Mucosa of gallbladder (tissue), 1 donor: Measurements from ENCODE around the gene ANO7. TPM values are rescaled to one million over a fixed set of nuclear protein-coding genes. Genes with fewer than 3 reads are reported as not detected.

ENCODE experiments used
- DNase-seq: peaks from one replicate; pipeline ENCODE4 v3.0.0-alpha.2; 2020; ENCODE audit warnings: low spot score
- total RNA-seq: library from RNA; stranded (reverse); gene quantifications from one replicate; pipeline ENCODE4 v1.2.1, GENCODE V29; 2021
- donor health status: DM: no; HTN: no; CAD: no.

Gene ANO7
- total RNA-seq, 1 donor from 2014 or later = 2.7 TPM

DNA sequence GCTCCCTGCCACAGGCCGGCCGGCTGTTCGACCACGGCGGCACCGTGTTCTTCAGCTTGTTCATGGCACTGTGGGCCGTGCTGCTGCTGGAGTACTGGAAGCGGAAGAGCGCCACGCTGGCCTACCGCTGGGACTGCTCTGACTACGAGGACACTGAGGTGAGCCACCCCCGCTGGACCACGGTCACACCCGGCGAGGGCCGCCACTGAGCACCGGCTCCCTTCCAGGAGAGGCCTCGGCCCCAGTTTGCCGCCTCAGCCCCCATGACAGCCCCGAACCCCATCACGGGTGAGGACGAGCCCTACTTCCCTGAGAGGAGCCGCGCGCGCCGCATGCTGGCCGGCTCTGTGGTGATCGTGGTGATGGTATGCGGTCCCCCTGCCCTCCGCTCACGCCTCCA, 20.8 kb downstream of the ANO7 start:
- no peak for DNase-seq

DNA sequence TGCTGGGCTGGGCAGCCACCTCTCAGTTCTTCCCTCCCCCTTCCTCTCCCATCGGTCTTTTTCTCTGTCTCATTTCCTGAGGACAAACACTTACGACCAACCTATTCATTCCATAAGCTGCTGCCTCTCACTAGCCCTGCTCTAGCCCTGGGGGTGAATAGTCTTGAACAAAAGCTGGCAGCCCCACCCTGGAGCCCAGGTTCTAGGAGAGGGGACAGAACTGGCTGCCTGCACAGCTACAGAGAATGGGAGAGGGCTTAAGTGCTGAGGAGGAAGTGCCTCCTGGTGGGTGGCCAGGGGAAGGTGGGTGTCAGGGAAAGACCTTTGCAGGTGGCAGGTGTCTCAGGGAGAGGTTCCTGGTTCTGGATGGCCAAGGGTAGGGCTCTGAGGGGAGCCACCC, 22.8 kb downstream of the ANO7 start:
- DNase-seq = no peak

DNA sequence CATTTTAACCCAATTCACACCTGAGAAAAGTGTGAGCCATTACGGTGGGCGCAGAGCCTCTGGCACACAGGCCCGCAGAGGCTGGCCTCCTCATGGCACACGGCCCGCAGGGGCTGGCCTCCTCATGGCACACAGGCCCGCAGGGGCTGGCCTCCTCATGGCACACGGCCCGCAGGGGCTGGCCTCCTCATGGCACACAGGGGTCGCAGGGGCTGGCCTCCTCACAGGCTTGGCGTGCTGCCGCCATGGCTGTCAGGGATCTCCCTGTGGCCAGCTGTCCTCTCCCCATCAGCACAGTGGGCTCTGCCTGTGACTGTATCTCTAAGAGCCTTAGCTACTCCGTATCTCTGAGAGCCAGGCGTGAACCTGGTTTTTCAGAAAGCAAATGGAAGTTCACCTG, 24.6 kb downstream of the ANO7 start:
- DNase-seq = no peak

DNA sequence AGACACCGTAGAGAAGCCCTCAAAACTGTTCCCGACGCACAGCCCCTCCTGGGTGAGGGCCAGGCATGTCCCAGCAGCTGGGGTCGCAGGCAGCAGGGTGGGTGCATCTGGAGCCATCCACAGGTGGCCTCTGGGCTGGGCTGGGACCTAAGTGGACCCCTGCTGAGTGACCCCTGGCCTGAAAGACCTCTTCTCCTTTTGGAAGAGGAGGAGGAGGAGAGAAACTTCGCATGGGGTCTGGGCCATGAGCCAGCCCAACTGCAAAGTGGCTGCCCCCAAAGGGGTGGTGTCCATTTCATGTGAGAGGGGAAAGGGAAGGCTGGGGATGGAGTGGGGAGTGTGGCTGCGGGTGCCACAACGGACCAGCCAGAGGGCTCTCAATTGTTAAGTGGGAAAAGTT, 25.1 kb downstream of the ANO7 start:
- no peak for DNase-seq

DNA sequence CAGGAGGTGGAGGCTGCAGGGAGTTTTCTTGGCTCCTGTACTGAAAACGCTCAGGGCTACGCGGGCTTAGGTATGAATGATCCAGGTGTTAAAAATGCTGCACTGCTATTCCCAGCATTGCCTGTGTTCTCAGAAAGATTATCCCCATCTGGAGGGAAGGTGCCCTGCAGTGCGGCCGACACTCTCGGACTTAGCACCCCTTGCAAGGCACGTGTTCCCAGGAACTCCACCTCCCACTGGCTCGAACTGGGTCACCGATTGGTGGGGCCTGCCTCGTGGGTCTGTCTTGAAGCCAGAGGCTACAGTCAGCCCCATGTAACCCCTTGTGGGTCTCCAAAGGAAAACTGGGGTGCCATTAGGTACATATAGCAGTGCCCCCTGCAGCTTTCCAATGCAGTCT, 25.7 kb downstream of the ANO7 start:
- DNase-seq = no peak

DNA sequence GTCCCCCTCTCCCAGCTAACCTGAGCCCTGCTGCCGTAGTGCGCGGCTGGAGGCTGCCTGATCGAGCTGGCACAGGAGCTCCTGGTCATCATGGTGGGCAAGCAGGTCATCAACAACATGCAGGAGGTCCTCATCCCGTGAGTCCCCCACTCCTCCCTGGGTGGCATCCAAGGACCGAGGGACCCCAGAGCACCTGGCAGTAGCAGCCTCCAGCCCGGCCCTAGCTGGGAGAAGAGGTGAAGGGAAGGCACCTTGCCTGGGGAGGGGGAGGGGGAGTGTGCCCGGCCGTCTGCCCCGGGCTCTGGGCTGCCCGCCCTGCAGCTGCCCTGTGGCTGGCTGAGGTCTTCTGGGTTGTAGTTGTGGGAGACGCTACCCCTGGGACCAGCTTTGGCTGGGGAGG, 26.3 kb downstream of the ANO7 start:
- no peak for DNase-seq

DNA sequence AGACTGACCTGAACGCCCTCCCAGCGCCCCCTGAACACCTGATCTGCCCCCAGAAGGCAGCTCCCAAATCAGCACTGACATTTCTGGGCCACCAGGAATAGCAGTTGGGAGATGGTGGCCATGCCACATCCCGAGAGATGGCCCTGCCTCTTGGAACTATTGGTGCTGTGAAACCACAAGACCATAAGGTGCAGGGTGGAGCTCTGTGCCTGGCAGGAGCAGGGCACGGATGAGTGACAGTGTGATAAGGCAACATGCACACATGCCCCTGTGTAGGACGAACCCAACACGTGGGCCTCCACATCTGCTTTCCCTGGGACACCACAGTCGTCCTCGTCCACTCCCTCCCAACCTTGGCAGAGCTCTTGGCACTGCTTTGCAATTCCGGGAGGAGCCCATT, 26.9 kb downstream of the ANO7 start:
- DNase-seq = no peak

DNA sequence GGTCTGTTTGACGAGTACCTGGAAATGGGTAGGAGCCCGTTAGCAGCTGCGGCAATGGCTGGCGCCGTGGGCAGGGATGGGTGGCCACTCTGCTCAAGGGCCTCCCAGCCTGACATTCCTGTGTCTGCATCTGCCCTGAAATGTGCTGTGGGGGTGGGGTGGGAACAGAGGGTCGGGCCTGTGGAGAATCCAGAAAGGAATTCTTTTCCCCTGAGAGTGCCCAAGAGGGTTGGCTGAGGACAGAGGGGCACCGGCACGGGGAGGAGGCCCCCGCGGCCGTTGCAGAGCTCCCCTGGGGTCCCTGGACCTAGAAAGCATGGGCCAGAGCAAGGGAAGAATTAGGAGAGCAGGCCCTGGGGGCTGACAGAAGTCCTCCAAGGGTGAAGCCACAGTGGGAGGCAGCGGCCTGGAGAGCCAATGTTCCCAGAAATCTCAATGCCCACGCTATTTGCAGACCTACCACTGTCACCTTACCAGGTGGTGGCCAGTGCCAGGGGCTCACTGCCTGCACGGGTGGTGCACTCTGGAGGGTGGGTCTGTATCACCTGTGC, 27.8 kb downstream of the ANO7 start:
- DNase-seq = no peak

DNA sequence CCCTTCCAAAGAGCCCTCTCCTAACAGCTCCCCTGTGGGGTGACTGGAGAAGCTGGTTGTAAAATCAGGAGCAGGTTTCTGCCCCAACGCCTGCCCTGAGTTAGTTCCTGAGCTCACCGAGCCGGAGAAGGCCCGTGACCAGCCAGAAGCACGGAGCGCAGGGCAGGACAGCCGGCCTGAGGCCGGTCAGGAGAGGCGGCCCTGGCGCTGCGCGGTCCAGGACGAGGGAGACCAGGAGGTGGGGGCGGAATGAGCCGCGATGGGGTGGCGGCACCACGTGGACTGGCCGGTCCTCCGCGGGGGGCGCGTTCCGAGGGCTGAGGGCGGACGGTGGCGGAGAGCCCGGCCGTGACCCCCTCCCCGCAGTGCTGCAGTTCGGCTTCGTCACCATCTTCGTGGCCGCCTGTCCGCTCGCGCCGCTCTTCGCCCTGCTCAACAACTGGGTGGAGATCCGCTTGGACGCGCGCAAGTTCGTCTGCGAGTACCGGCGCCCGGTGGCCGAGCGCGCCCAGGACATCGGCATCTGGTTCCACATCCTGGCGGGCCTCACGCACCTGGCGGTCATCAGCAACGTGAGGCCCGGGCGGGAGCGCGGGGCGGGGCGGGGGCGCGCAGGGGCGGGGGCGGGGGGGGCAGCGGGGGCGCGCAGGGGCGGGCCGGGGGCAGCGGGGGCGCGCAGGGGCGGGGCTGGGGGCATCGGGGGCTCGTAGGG, 29.0 kb downstream of the ANO7 start:
- peak; percentile 63 for DNase-seq

DNA sequence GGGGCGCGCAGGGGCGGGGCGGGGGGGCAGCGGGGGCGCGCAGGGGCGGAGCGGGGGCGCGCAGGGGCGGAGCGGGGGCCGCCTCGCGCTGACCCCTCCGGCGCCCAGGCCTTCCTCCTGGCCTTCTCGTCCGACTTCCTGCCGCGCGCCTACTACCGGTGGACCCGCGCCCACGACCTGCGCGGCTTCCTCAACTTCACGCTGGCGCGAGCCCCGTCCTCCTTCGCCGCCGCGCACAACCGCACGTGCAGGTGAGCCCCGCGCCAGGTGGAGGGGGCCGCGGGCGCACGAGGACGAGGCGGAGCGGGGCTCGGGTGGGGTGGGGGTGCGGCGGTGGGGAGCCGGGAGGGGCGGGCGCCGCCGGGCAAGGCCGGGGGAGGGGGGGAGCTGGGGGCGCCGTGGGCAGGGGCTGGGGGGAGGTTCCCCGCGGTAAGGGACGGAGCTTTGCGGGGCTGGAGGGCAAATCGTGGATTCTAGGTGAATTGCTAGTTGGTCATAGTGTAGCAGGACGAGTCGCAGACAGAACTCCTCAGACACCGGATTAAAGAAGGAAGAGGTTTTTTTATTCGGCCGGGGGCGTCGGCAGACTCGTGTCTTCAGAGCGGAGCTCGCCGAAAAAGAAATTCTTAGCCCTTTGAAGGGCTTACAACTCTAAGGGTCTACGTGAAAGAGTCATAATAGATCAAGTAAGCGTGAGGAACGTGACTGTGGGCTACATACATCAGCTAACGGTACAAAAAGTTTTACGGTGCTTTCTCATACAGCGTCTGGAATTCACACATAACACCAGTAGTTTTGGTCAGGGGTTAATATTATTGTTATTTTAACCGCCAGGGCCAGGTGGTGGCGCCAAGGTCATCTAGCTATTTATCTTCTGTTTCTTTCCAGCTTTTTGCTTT, 29.9 kb downstream of the ANO7 start:
- DNase-seq = no peak

DNA sequence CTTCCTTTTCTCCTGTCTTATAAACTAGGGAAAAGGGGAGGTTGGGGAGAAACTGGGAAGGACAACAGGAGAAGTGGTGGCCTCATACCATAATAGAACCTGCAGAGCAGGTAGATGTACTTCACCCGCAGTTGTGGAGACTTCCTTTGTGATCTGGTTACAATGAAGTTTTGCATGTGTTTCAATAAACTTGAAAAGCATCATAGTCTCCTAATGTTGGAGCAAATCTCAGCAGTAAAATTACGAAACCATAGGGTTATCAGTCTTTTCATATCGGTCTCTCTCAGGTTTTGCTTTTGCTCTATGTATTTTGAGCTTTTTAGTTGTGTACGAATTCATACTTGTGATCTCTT, 30.5 kb downstream of the ANO7 start:
- DNase-seq = no peak

DNA sequence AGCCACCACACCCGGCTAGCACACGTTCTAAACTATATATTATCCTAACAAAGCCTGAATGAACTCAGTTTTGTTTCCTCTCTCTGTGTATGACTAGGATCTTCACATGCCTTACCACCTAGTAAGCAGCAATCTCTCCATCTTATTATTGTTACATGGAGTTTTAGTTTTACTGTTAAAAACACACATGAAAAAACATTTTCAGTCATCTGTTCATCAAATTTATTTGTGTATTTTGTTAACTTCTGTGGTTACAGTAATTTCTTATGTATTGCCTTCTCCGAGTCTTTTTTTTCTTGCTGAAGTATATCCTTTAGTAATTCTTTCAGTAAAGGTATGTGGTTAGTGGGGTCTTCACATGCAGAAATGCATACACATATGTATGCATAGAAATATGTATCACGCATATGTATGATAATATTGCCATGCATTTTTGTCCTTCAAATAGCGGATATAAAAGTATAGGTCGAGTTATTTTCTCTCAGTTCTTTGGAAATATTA, 31.4 kb downstream of the ANO7 start:
- DNase-seq = no peak

DNA sequence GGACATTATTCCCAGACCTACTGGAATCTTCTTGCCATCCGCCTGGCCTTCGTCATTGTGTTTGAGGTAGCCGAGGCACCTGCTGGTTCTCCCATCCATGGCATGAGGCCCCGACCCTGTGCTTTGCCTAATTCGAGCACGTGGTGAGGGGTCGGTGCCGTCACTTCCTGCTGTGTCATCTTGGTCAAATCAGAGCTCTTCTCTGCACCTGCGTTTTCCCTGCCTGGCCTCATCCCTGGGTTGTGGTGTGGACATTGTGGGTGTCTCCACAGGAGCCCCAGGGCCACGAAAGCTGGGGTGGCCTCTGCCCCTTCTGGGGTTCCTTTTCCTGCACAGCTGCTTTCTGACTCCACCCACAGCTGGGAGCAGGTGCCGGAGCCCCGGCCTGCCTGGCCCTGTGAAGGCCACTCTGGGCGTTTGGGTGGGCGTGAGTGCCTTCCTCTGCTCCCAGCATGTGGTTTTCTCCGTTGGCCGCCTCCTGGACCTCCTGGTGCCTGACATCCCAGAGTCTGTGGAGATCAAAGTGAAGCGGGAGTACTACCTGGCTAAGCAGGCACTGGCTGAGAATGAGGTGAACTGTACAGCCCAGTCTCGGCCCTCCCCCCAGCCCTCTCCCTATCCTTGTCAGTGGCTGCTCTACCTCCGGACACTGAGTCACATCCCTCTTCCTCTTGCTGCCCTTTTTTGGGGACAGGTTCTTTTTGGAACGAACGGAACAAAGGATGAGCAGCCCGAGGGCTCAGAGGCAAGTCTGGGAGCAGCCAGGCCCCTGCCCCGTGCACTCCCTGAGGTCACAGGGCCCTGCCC, 34.9 kb downstream of the ANO7 start:
- DNase-seq = no peak

DNA sequence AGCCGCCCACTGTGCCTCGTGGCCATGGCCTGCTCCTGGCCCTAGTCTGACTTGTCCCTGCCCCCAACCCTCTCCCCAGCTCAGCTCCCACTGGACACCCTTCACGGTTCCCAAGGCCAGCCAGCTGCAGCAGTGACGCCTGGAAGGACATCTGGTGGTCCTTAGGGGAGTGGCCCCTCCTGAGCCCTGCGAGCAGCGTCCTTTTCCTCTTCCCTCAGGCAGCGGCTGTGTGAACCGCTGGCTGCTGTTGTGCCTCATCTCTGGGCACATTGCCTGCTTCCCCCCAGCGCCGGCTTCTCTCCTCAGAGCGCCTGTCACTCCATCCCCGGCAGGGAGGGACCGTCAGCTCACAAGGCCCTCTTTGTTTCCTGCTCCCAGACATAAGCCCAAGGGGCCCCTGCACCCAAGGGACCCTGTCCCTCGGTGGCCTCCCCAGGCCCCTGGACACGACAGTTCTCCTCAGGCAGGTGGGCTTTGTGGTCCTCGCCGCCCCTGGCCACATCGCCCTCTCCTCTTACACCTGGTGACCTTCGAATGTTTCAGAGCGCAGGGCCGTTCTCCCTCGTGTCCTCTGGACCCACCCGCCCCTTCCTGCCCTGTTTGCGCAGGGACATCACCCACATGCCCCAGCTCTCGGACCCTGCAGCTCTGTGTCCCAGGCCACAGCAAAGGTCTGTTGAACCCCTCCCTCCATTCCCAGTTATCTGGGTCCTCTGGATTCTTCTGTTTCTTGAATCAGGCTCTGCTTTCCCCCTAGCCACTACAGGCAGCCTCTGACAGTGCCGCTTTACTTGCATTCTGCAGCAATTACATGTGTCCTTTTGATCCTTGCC, 35.8 kb downstream of the ANO7 start:
- DNase-seq = no peak

DNA sequence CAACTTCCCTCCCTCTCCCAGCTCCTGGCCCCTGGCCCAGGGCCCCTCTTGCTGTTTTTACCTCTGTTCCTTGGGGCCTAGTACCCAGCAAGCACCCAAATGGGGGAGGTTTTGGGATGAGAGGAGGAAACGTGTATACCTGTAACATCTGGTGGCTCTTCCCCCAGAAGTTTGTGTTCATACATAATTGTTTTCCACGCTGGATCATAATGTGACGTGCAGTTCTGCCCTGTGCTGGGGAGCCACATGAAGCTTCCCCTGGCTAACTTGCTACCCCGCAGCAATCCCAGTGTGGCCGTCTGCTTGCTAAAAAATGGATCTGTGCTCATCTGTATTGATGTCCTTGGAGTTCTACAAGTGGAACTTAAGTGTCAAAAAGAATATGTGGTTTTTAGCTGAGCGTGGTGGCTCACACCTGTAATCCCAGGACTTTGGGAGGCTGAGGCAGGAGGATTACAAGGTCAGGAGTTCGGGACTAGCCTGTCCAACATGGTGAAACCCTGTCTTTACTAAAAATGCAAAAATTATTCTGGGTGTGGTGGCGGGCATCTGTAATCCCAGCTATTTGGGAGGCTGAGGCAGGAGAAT, 36.5 kb downstream of the ANO7 start:
- DNase-seq = no peak

DNA sequence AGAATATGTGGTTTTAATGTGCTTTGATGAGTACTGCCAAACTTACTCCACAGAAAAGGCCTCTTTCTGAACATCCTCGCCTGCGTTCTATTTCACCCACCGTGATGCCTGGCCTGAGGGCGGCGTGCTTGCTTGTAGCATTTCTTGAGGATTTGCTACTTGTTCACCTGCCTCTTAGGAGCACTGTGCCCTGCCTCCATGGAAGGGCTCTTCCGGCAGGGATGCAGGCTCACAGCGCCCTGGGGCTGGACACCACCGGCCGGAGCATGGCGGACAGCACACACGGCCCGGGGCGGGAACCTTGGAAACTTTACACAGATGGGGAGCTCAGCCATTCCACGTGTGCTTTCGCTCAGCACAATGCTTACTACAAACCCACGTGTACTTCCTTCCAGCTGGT, 37.1 kb downstream of the ANO7 start:
- no peak for DNase-seq

DNA sequence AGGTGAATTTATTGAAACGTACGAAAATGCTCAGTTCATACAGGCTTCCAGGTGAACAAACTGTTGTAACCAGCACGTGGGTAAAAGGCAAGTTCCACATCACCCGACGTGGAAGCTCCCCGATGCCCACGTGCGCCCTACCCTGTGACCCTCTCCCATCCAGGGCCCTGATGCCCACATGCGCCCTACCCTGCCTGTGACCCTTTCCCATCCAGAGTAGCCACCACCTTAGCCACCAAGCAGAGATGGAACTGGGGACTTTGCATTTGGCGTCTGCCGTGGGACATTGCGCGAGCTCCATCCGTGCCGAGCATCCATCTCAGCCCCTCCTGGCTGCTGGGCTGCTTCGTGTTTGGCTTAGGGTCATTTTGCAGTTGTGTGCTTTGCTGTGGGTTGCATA, 37.5 kb downstream of the ANO7 start:
- no peak for DNase-seq

DNA sequence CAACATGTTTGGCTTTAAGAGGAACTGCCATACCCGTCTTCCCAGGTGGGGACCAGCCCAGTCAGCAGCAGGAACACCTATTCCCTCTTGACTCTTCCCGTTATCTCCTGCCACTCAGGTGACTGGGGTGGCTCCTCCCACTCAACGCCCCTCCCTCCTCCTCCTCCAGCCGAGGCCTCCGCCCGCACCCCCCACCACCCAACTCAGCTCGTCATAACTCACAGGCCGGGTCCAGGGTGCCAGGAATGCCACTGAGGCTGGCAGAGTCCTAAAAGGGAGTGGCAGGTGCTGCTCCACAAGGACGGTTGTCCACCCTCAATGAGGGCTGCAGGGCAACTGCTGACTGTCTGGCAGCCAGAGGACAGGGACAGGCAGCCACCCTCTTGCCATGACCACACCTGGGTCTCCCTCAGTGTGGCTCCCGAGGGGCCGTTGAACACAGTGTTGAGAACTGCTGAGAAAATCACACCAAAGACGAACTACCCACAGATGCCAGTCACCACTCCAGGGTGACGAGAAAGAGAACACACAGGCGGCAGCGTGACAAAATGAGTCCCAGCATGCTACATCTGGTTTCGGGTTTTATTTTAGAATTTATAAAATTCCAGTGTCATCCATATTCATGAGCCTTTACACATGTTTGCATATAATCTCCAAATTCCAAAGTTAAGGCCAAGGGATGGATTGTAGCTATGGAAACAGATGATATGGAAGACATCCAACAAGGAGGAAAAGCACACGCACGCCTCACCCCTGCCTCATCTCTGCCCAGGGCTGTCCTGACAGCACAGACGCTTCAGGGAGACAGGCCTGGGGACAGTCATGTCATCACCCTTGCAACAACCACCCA, 38.5 kb downstream of the ANO7 start:
- DNase-seq = no peak

DNA sequence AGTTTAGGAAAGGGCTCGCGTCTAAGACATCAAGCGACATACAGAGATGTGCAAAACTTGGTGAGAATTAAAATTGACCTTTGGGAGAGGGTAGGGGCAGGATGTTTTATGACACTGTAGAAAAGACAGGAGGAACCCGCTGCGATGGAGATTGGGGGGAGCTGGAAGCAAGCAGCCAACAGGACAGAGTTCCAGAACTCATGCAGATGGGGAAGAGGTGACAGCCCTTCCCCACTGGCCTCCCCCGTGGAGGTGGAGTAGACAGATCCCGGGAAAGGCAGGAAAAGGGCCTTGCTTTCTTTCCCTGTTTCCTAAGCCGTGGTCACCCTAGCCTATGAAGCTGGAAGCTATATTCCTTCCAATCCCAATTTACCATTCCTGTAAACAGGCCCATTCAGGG, 39.1 kb downstream of the ANO7 start:
- DNase-seq = no peak
